ENCODE results near the gene IL22RA1. TPM values are rescaled to one million over a fixed set of nuclear protein-coding genes. Genes with fewer than 3 reads are reported as not detected.

Gene IL22RA1
- total and polyA plus RNA-seq, 2 of the 8 experiments (the other 6 are each of a cell fraction or from before 2014, with no cell fraction given): 0.17 to 0.32 TPM

DNA sequence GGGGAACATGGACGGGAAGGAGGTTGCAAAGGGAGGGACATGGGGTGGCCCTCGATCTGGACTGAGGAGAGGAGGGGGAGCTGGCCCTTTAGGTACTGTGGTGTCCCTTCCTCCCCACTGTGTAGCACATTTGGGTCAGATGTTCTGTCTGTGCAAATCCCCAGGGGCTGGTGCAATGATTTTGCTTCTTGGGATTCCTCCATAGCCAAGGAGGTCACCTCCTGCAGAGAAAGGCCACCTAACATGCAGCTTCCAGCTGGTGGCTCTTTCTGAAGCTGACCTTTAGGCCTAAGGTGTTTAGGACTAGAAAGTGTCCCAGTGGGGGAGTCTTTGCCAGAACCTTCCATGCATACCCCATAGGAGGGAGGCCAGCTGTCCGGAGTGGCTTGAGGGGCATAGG lies 22.0 kb downstream of the IL22RA1 start:
- Histone ChIP-seq H2BK12ac (ENCODE audit: low read depth, low read length) (no peak overlapping the region), H4K20me1 (replicated peaks in 1 of 2; ENCODE audit: control insufficient read depth in 1 of 2, insufficient read depth in 2 of 2, low read length in 2 of 2) (no peaks in the 10 kb centered on the region)

More for the DNA sequence above, 22.0 kb downstream of the IL22RA1 start:
- Histone ChIP-seq H4K8ac (ENCODE audit: extremely low read depth, insufficient read depth, low read length) (no peak overlapping the region), H3K27me3 (replicated peaks in 1 of 4; ENCODE audit: control insufficient read depth in 3 of 4, extremely low read depth in 1 of 4, insufficient read depth in 3 of 4, low read length in 3 of 4) (no peaks in the 10 kb centered on the region), H2AK5ac (ENCODE audit: low read depth, low read length) (no peak overlapping the region), H3K79me1 (ENCODE audit: low read depth, low read length) (no peaks in the 10 kb centered on the region), H3K56ac (replicated peaks; ENCODE audit: insufficient read length, low read depth, low read length) (no peak overlapping the region), H2BK5ac (ENCODE audit: low read depth, low read length) (no peak overlapping the region), H2BK120ac (replicated peaks; ENCODE audit: low read depth, low read length) (no peak overlapping the region), H3K4me2 (ENCODE audit: insufficient read depth in 1 of 2, low read depth in 2 of 2, low read length in 2 of 2) (no peak overlapping the region), H2AFZ (ENCODE audit: low read length) (no peak overlapping the region), H3K36me3 (ENCODE audit: control insufficient read depth in 2 of 4, insufficient read depth in 4 of 4, low read length in 3 of 4) (no peaks in the 10 kb centered on the region), H3K23ac (ENCODE audit: insufficient read length) (no peak overlapping the region), H4K5ac (ENCODE audit: insufficient read length, low read depth, low read length) (no peak overlapping the region), H3K4ac (replicated peaks; ENCODE audit: insufficient read length, low read depth, low read length) (no peak overlapping the region), H3K4me1 (replicated peaks in 1 of 4; ENCODE audit: control insufficient read depth in 3 of 4, insufficient read depth in 4 of 4, low read length in 3 of 4) (peaks cover 0 to 2% (median 0%) of the 10 kb centered on the region in 4 experiments; a peak in 4 of 7 replicates), H2BK20ac (ENCODE audit: low read length) (no peak overlapping the region), H3K9ac (replicated peaks in 1 of 4; ENCODE audit: extremely low read depth in 1 of 4, low read depth in 3 of 4, low read length in 3 of 4) (no peak overlapping the region), H3K18ac (ENCODE audit: extremely low read depth, low read length) (no peak overlapping the region), H3K79me2 (ENCODE audit: control insufficient read depth in 1 of 2, insufficient read depth in 2 of 2, low read length in 2 of 2) (no peaks in the 10 kb centered on the region), H3K23me2 (ENCODE audit: low read depth, low read length) (no peaks in the 10 kb centered on the region), H2BK15ac (ENCODE audit: low read length) (peak overlapping the region; percentile 8; the same call in 1 of the 2 replicates), H3K27ac (ENCODE audit: low read depth, low read length) (no peak overlapping the region), H3K14ac (ENCODE audit: insufficient read length) (no peak overlapping the region), H3K4me3 (ENCODE audit: extremely low read depth in 1 of 4, insufficient read depth in 2 of 4, low read depth in 3 of 4, low read length in 4 of 4) (no peak overlapping the region), H4K91ac (replicated peaks; ENCODE audit: insufficient read length, low read length) (no peak overlapping the region), H3K9me3 (ENCODE audit: insufficient read depth in 2 of 2, low read depth in 1 of 2, low read length in 1 of 2) (no peaks in the 10 kb centered on the region)
- POLR2A ChIA-PET (ENCODE audit: partially characterized antibody): interaction anchor here (0.9 to 2.4 kb wide), 2 partner anchors 9 to 29 kb away, joined by 3 to 9 read pairs; partner anchors contain the start of gene MYOM3
- FAIRE-seq (no peak), DNase-seq (ENCODE audit: low read depth in 1 of 2, low spot score in 2 of 2) (no peak)
- no peak for TF ChIP-seq BACH1 (IDR thresholded peaks at IDR 0.05; ENCODE audit: low read length)
- TF ChIP-seq RFX5 (IDR thresholded peaks at IDR 0.05; ENCODE audit: borderline replicate concordance, low read depth, low read length): no peak
- CTCF ChIA-PET (ENCODE audit: partially characterized antibody): interaction anchor here (0.9 to 2.1 kb wide), 4 partner anchors 24 to 263 kb away, joined by 3 to 8 read pairs (median 4); no protein-coding TSS in a partner anchor
- WGBS, 2 experiments (ENCODE audit: extremely low coverage in 1 of 2, insufficient coverage in 1 of 2, insufficient read length in 1 of 2, insufficient replicate concordance in 2 of 2, low coverage in 1 of 2, low lambda C conversion rate in 2 of 2, missing lambda C conversion rate in 1 of 2): 86% methylated on average over 2 of the region's 3 CpGs; no CpG with 5 or more reads in 1 of the 2 experiments
